ENCODE measurements around the gene ZNF98.

ZNF98 gene

GRCh38 chr19:22422211-22422610 lies at the start of gene ZNF98:
Gene ZNF98, minus strand, starts transcription at chr19:22422346. Its CDS starts 122 bp downstream, at chr19:22422224.
- DNase-seq = no peak

- no peak for DNase-seq
Observed at GRCh38 chr19:22446605-22447004, 24.5 kb upstream of the ZNF98 start.

- no peak for DNase-seq
Observed at GRCh38 chr19:22438011-22438410, 15.9 kb upstream of the ZNF98 start.

GRCh38 chr19:22427960-22428913 lies 6.1 kb upstream of the ZNF98 start:
- no peak for DNase-seq

GRCh38 chr19:22427547-22427946 lies 5.4 kb upstream of the ZNF98 start:
- no peak for DNase-seq

- no peak for DNase-seq
Observed at GRCh38 chr19:22426901-22427300, 4.8 kb upstream of the ZNF98 start.

GRCh38 chr19:22421797-22422196 lies 349 bp downstream of the ZNF98 start:
- DNase-seq = no peak

- DNase-seq = no peak
Observed at GRCh38 chr19:22354665-22355064, 67.5 kb downstream of the ZNF98 start.
